ENCODE data around the gene RIMBP2. TPM values are rescaled to one million over a fixed set of nuclear protein-coding genes. Genes with fewer than 3 reads are reported as not detected.

RIMBP2 gene
- total RNA-seq, 4 donors from 2014 or later = 1.5 to 5.3 (median 2.7) TPM

DNA sequence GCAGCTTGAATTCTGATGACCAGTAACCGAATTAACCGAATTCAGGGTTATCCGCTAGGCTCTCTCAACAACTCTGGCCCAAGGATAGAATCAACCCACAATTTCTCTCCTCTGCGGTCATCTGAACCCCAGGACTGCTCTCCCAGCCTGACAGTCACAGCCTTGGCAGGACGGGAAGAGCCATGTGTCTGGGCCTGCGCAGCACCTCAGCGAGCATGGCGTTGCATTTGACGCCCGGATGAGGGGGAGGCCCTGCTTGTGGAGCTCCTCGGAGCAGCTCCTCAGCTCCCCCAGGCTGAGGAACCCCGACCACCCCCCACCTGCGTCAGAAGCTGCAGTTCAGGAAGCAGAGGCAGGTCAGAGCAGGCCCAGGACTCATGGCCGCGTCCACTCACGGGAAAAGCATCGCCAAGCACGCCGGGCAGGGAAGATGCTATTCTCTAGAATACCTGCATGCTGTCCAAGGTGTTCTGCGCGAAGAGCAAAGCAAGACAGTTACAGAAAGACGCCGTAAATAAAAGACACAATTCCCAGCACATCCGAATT is 247.3 kb downstream of the RIMBP2 start:
- no peak for DNase-seq (ENCODE audit: low spot score in 2 of 2)
- intact Hi-C loops (cut with DNase I; ENCODE audit: low total_unique reads) = no loop called here
- WGBS, 2 donors = 92% methylated on average over 24 of the region's 24 CpGs
- TF ChIP-seq, protein P1, sequence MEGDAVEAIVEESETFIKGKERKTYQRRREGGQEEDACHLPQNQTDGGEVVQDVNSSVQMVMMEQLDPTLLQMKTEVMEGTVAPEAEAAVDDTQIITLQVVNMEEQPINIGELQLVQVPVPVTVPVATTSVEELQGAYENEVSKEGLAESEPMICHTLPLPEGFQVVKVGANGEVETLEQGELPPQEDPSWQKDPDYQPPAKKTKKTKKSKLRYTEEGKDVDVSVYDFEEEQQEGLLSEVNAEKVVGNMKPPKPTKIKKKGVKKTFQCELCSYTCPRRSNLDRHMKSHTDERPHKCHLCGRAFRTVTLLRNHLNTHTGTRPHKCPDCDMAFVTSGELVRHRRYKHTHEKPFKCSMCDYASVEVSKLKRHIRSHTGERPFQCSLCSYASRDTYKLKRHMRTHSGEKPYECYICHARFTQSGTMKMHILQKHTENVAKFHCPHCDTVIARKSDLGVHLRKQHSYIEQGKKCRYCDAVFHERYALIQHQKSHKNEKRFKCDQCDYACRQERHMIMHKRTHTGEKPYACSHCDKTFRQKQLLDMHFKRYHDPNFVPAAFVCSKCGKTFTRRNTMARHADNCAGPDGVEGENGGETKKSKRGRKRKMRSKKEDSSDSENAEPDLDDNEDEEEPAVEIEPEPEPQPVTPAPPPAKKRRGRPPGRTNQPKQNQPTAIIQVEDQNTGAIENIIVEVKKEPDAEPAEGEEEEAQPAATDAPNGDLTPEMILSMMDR (IDR thresholded peaks at IDR 0.05) = no peak
- TF ChIP-seq POLR2A (IDR thresholded peaks at IDR 0.05) = no peak
- H3K4me3 ChIP-seq (ENCODE audit: low read depth, poor library complexity, severe bottlenecking) = no peak overlapping the region

DNA sequence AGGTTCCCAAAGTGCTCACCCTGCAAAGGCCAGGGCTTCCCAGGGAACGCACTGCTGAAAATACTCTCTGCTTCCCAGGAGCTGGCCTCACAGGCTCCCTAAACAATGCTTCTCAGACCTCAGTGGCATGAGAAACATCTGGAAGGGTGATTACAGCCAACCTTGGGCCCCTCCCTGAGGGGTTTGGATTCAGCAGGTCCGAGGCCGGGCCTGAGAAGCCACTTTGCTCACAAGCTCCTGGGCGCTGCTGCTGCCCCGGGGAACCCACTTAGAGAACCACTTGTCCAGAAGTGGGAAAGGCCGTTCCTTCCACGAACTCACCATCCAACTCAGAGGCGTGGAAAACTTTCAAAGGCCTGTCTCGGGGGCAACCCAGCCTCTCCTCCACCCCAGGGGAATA is 247.9 kb downstream of the RIMBP2 start:
- H3K4me3 ChIP-seq (ENCODE audit: low read depth, poor library complexity, severe bottlenecking) = no peak overlapping the region
- TF ChIP-seq, protein P1 (IDR thresholded peaks at IDR 0.05) = no peak
- no peak for TF ChIP-seq POLR2A (IDR thresholded peaks at IDR 0.05)
- DNase-seq (ENCODE audit: low spot score in 2 of 2) = no peak
- 82 to 87% methylated on average over 8 to 9 of the region's 9 CpGs for WGBS, 2 donors
- intact Hi-C loops (cut with DNase I; ENCODE audit: low total_unique reads) = no loop called here

DNA sequence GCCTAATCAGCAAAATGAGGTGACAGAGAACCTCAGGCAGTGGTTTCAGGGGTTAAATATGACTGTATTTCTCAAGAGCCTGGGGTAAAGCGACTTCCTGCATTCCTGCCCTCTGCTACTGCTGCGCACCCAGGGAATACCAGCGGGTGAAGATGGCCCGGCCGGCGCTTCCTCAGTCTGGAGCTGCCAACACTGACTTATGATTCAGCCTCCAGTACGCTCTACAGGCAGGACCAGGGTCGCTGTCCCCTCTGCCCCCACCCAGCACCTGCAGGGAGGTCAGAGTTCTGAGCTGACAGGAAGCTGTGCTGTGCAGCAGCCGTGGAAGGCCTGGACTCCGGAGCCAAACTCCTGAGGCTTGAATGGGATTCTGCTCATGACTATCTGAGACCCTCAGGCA is 250.5 kb downstream of the RIMBP2 start:
- no peak overlapping the region for H3K4me3 ChIP-seq (ENCODE audit: low read depth, poor library complexity, severe bottlenecking)
- TF ChIP-seq, protein P1 (IDR thresholded peaks at IDR 0.05) = no peak
- TF ChIP-seq POLR2A (IDR thresholded peaks at IDR 0.05) = no peak
- 81 to 84% methylated on average over 8 to 9 of the region's 10 CpGs for WGBS, 2 donors
- DNase-seq (ENCODE audit: low spot score in 2 of 2) = no peak
- intact Hi-C loops (cut with DNase I; ENCODE audit: low total_unique reads) = no loop called here

DNA sequence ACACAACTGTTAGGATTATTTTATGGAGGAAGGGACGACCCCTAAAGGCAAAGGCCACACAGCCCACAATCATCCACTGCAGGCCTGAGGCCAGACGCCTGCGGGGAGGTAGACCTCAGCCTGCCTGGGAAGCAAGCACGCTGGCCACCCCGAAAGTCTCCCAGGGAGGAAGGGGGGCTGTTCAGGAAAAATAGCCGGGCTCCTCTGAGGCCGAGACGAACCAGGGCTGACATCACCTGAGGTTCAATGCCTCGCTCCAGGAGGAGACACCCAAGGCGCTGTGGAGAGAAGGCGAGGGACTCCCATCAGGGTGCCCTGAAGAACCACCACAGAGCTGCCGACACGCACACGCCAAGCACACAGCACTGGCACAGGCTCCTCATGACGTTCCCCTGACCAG is 251.1 kb downstream of the RIMBP2 start:
- H3K4me3 ChIP-seq (ENCODE audit: low read depth, poor library complexity, severe bottlenecking) = no peak overlapping the region
- intact Hi-C loops (cut with DNase I; ENCODE audit: low total_unique reads) = no loop called here
- DNase-seq (ENCODE audit: low spot score in 2 of 2) = no peak
- WGBS, 2 donors = 93 to 96% methylated on average over 15 of the region's 15 CpGs
- TF ChIP-seq, protein P1 (IDR thresholded peaks at IDR 0.05) = no peak
- TF ChIP-seq POLR2A (IDR thresholded peaks at IDR 0.05) = no peak

DNA sequence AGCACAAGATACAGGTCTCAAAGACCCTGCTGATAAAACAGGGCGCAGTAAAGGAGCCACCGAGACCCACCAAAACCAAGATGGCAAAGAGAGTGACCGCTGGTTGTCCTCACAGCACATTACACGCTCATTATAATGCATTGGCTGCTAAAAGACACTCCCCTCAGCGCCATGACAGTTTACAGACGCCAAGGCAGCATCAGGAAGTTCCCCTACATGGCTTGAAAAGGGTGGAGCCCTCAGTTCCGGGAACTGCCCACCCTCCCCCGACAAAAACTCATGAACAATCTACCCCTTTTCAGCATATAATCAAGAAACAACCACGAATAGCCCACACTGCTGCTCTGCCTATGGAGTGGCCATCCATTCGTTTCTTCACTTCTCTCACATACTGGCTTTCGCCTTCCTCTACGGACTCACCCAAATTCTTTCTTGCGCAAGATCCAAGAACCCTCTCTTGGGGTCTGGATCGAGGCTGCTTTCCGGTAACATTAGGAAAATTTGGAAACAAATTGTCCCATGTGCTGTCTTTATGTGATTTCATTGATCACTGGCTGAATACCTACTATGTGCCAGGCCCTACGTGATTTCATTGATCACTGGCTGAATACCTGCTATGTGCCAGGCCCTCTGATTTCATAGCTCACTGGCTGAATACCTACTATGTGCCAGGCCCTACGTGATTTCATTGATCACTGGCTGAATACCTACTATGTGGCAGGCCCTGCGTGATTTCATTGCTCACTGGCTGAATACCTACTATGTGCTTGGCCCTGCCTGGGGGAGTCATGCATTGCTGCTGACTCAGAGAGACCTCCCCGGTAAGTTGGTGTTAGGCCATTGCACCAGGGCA is 252.1 kb downstream of the RIMBP2 start:
- no peak for DNase-seq (ENCODE audit: low spot score in 2 of 2)
- H3K4me3 ChIP-seq (ENCODE audit: low read depth, poor library complexity, severe bottlenecking) = no peak overlapping the region
- WGBS, 2 donors = 66 to 73% methylated on average over 19 of the region's 19 CpGs
- TF ChIP-seq POLR2A (IDR thresholded peaks at IDR 0.05) = no peak
- TF ChIP-seq, protein P1 (IDR thresholded peaks at IDR 0.05) = no peak
- intact Hi-C loops (cut with DNase I; ENCODE audit: low total_unique reads) = no loop called here

Data from lower leg skin (tissue), 4 donors.